Stimulated activated CD4-positive, alpha-beta T cell treated with anti-CD3 and anti-CD28 coated beads, Interleukin-2, amount 100 ng/mL, for 48 hours (primary cell): ENCODE results near the gene WNT5A.
"Not testable (repeated sequence)": the region's sequence is repeated elsewhere in the genome, so short reads cannot be mapped to it uniquely, and the experiment has no call there.

ENCODE experiments used
- DNase-seq, 2 donors: peaks; one replicate each; pipeline ENCODE4 v3.0.0-alpha.2; 2020

WNT5A gene

GRCh38 chr3:55505102-55505501, 18.0 kb upstream of the WNT5A start:
- DNase-seq: not testable (repeated sequence)

GRCh38 chr3:55501905-55502304, 14.8 kb upstream of the WNT5A start:
- no peak for DNase-seq

- DNase-seq: no peak
Measured at GRCh38 chr3:55500555-55501330, 13.6 kb upstream of the WNT5A start.

- DNase-seq: no peak
Measured at GRCh38 chr3:55498520-55498919, 11.4 kb upstream of the WNT5A start.

- no peak for DNase-seq
Measured at GRCh38 chr3:55497250-55497649, 10.1 kb upstream of the WNT5A start.

- DNase-seq: no peak
Measured at GRCh38 chr3:55494976-55495375, 7.9 kb upstream of the WNT5A start.

GRCh38 chr3:55492976-55493375, 5.9 kb upstream of the WNT5A start:
- DNase-seq: no peak

- no peak for DNase-seq
Measured at GRCh38 chr3:55491296-55491816, 4.2 kb upstream of the WNT5A start.

- no peak for DNase-seq
Measured at GRCh38 chr3:55490276-55490913, 3.3 kb upstream of the WNT5A start.

- no peak for DNase-seq
Measured at GRCh38 chr3:55489798-55490132, 2.7 kb upstream of the WNT5A start.

GRCh38 chr3:55488398-55489055, 1.4 kb upstream of the WNT5A start:
- no peak for DNase-seq

- DNase-seq: no peak
Measured at GRCh38 chr3:55487381-55488241, 505 bp upstream of the WNT5A start.

- DNase-seq: no peak
Measured at GRCh38 chr3:55486101-55486856, 827 bp downstream of the WNT5A start.

GRCh38 chr3:55484801-55485791, 2.0 kb downstream of the WNT5A start:
- DNase-seq: peak; percentile 31 to 51

- DNase-seq: no peak
Measured at GRCh38 chr3:55484191-55484689, 2.9 kb downstream of the WNT5A start.

GRCh38 chr3:55483196-55484095, 3.7 kb downstream of the WNT5A start:
- DNase-seq: no peak

- DNase-seq: no peak
Measured at GRCh38 chr3:55482496-55483195, 4.5 kb downstream of the WNT5A start.

- no peak for DNase-seq
Measured at GRCh38 chr3:55481744-55482495, 5.2 kb downstream of the WNT5A start.
